ENCODE results near the gene ALPK3. TPM values are rescaled to one million over a fixed set of nuclear protein-coding genes. Genes with fewer than 3 reads are reported as not detected.

Gene ALPK3
- polyA plus RNA-seq, 1 donor (not counting 4 experiments of a cell fraction or from before 2014, with no cell fraction given), result 0.07 TPM

DNA sequence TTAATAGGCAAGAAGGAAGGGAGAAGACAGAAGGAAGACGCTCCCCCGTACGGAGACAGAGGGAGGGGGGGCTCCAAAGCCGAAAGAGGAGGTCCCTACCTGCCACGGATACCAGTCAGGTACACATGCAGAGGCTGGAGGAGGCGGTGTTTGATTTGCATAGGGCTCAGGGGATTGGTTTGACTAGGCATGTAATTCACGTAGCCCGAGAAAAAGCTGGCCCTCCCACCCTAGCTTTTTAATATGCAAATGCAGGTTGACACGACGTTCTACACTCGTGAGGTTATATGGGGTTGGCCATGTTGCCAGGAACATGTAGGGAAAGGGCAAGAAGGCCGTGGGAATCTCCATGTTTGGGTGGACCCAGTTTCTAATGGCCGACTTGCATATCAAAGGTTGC is 39.0 kb upstream of the ALPK3 start:
- peaks cover 30% of the 10 kb centered on the region for H3K79me2 ChIP-seq (ENCODE audit: control insufficient read depth, insufficient read depth, low read length)
- DNase-seq (ENCODE audit: low read depth, low spot score) (no peak), FAIRE-seq (no peak)
- H3K9ac ChIP-seq (ENCODE audit: control insufficient read depth, extremely low read depth, insufficient read depth, low read length), result no peak overlapping the region
- no peak overlapping the region for H3K27ac ChIP-seq (ENCODE audit: control insufficient read depth, insufficient read depth, low read length)
- no peak overlapping the region for H3K4me3 ChIP-seq (ENCODE audit: control insufficient read depth in 2 of 3, extremely low read depth in 1 of 3, insufficient read depth in 2 of 3, low read depth in 1 of 3, low read length in 3 of 3)
- H4K20me1 ChIP-seq (ENCODE audit: control insufficient read depth, extremely low read depth, insufficient read depth, low read length), result peaks cover 2% of the 10 kb centered on the region
- H2AFZ ChIP-seq (ENCODE audit: control insufficient read depth, low read length), result no peak overlapping the region
- H3K4me1 ChIP-seq (ENCODE audit: control insufficient read depth, extremely low read depth, insufficient read depth, low read length), result no peaks in the 10 kb centered on the region
- H3K9me3 ChIP-seq (ENCODE audit: control insufficient read depth, low read depth, low read length), result no peaks in the 10 kb centered on the region
- H3K4me2 ChIP-seq (ENCODE audit: control insufficient read depth, extremely low read depth, insufficient read depth, low read depth, low read length), result no peak overlapping the region
- H3K9me1 ChIP-seq (ENCODE audit: control insufficient read depth, extremely low read depth, insufficient read depth, low read length), result no peaks in the 10 kb centered on the region
- peaks cover 4 to 17% of the 10 kb centered on the region in 2 experiments for H3K36me3 ChIP-seq (ENCODE audit: control insufficient read depth in 2 of 2, extremely low read depth in 1 of 2, insufficient read depth in 2 of 2, low read length in 2 of 2)
- H3K27me3 ChIP-seq (ENCODE audit: control insufficient read depth, extremely low read depth, insufficient read depth, low read length), result no peaks in the 10 kb centered on the region
- dilution Hi-C loops (cut with MboI; ENCODE audit: extremely low pct_ligation_motif_present, low sequenced_read_pairs), result no loop called here
- no peak for TF ChIP-seq CTCF (optimal IDR thresholded peaks at IDR 0.05 in 1 of 3, IDR thresholded peaks at IDR 0.05 in 1 of 3, conservative IDR thresholded peaks at IDR 0.05 in 1 of 3; ENCODE audit: extremely low read depth in 1 of 3, insufficient read depth in 2 of 3, low read length in 3 of 3)
- TF ChIP-seq EZH2 (IDR thresholded peaks at IDR 0.05; ENCODE audit: low read length), result no peak

DNA sequence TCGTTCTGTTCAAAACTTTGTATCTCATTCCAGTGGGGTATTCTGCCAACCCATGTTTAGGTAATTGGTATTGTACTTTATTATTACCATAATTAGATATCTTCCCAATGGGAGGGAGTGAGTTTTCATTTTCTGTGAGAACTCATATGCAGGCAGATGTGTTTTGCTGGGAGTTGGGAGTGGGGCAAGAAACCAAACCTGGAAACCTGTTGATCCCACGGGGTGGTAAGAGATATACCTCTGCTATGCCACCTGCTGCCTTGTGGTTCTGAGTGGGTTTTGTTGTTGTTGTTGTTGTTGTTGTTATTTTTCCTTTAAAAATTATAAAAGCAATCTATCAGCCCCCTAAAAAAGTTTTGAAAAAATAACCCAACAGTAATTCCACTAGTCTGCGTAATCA is 36.7 kb upstream of the ALPK3 start:
- H3K9ac ChIP-seq (ENCODE audit: control insufficient read depth, extremely low read depth, insufficient read depth, low read length), result no peak overlapping the region
- DNase-seq (ENCODE audit: low read depth, low spot score) (no peak), FAIRE-seq (no peak)
- no peaks in the 10 kb centered on the region for H3K9me3 ChIP-seq (ENCODE audit: control insufficient read depth, low read depth, low read length)
- H3K79me2 ChIP-seq (ENCODE audit: control insufficient read depth, insufficient read depth, low read length), result peaks cover 31% of the 10 kb centered on the region
- no peak overlapping the region for H2AFZ ChIP-seq (ENCODE audit: control insufficient read depth, low read length)
- no peak overlapping the region for H3K4me3 ChIP-seq (ENCODE audit: control insufficient read depth in 2 of 3, extremely low read depth in 1 of 3, insufficient read depth in 2 of 3, low read depth in 1 of 3, low read length in 3 of 3)
- peaks cover 2% of the 10 kb centered on the region for H4K20me1 ChIP-seq (ENCODE audit: control insufficient read depth, extremely low read depth, insufficient read depth, low read length)
- TF ChIP-seq CTCF (optimal IDR thresholded peaks at IDR 0.05 in 1 of 3, IDR thresholded peaks at IDR 0.05 in 1 of 3, conservative IDR thresholded peaks at IDR 0.05 in 1 of 3; ENCODE audit: extremely low read depth in 1 of 3, insufficient read depth in 2 of 3, low read length in 3 of 3), result no peak
- no peak for TF ChIP-seq EZH2 (IDR thresholded peaks at IDR 0.05; ENCODE audit: low read length)
- no peaks in the 10 kb centered on the region for H3K9me1 ChIP-seq (ENCODE audit: control insufficient read depth, extremely low read depth, insufficient read depth, low read length)
- dilution Hi-C loops (cut with MboI; ENCODE audit: extremely low pct_ligation_motif_present, low sequenced_read_pairs), result no loop called here
- no peak overlapping the region for H3K4me2 ChIP-seq (ENCODE audit: control insufficient read depth, extremely low read depth, insufficient read depth, low read depth, low read length)
- no peaks in the 10 kb centered on the region for H3K4me1 ChIP-seq (ENCODE audit: control insufficient read depth, extremely low read depth, insufficient read depth, low read length)
- H3K27me3 ChIP-seq (ENCODE audit: control insufficient read depth, extremely low read depth, insufficient read depth, low read length), result no peaks in the 10 kb centered on the region
- peaks cover 18 to 29% of the 10 kb centered on the region in 2 experiments for H3K36me3 ChIP-seq (ENCODE audit: control insufficient read depth in 2 of 2, extremely low read depth in 1 of 2, insufficient read depth in 2 of 2, low read length in 2 of 2)
- H3K27ac ChIP-seq (ENCODE audit: control insufficient read depth, insufficient read depth, low read length), result no peak overlapping the region
